NCI-H510A (cell line): ENCODE data around the gene MCCC1.

Experiments
- DNase-seq: peaks from one replicate; lab custom pipeline; 2025; lab: John Stamatoyannopoulos, UW

MCCC1 gene

GRCh38 chr3:182980204-182981037 lies 118.9 kb downstream of the MCCC1 start, which contains the start of gene DCUN1D1:
TSS of gene DCUN1D1 (minus strand) at chr3:182980538. CDS start at chr3:182980489, 49 bp downstream.
- peak; percentile 74 for DNase-seq

- DNase-seq = no peak
These were observed 119.6 kb downstream of the MCCC1 start for GRCh38 chr3:182979674-182980191.

GRCh38 chr3:182979103-182979673 lies 120.1 kb downstream of the MCCC1 start:
- DNase-seq = no peak

GRCh38 chr3:182978387-182978786 lies 120.9 kb downstream of the MCCC1 start:
- DNase-seq = no peak

- DNase-seq = no peak
These were observed 126.2 kb downstream of the MCCC1 start for GRCh38 chr3:182973047-182973446.

GRCh38 chr3:182972387-182972786 lies 126.9 kb downstream of the MCCC1 start:
- no peak for DNase-seq

GRCh38 chr3:182971637-182972036 lies 127.7 kb downstream of the MCCC1 start:
- no peak for DNase-seq

- no peak for DNase-seq
These were observed 128.4 kb downstream of the MCCC1 start for GRCh38 chr3:182970811-182971418.

- DNase-seq = no peak
These were observed 129.4 kb downstream of the MCCC1 start for GRCh38 chr3:182969853-182970252.

- DNase-seq = no peak
These were observed 130.0 kb downstream of the MCCC1 start for GRCh38 chr3:182969277-182969676.

- DNase-seq = no peak
These were observed 131.8 kb downstream of the MCCC1 start for GRCh38 chr3:182967218-182968204.

GRCh38 chr3:182965861-182966366 lies 133.4 kb downstream of the MCCC1 start:
- DNase-seq = no peak
